ENCODE data around the gene HEG1. TPM values are rescaled to one million over a fixed set of nuclear protein-coding genes. Genes with fewer than 3 reads are reported as not detected.
A peak's percentile ranks its signal among the peaks of the same experiment; 100 is the strongest.

Gene HEG1
- total and polyA plus RNA-seq, 2 of the 13 experiments (the other 11 are each of a cell fraction or from before 2014, with no cell fraction given) = 10.7 to 18.2 TPM

DNA sequence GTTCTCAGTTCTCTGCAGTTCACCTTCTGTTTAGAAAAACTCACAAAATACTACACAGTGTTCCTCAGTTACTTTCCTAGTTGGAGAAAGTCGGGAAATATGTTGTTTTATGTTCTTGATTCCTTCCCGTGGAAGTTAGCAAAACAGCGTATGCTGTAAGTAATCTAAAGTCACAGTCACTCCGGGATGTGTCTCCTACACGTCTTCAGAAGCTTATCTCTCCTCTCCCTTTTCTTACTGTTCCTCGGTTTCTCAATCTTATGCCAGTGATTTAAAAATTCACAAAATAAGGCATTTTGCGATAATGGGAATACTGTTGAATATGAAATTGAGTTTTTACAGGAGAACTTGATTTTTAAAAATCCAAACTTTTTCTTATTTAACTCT, 1.7 kb downstream of the HEG1 start:
- in situ Hi-C loops (cut with HindIII; ENCODE audit: extremely low pct_ligation_motif_present, low pct_unique_long_range_greater_than_20kb) (loop anchor here (5.0 kb wide), 1 partner anchor 52 kb away; no protein-coding TSS in a partner anchor), intact Hi-C loops (cut with micrococcal nuclease; ENCODE audit: unreplicated experiment) (loop anchor here (1.0 to 10.0 kb wide), 3 partner anchors 9 to 101 kb away; no protein-coding TSS in a partner anchor)
- WGBS (ENCODE audit: low lambda C conversion rate) = 67% methylated on average over 7 of the region's 7 CpGs
- H3K27me3 ChIP-seq (ENCODE audit: control insufficient read depth in 1 of 2, insufficient read depth in 2 of 2, low read length in 2 of 2) = peaks cover 0 to 23% of the 10 kb centered on the region in 2 experiments; a peak in 4 of 5 replicates
- CTCF ChIA-PET (ENCODE audit: low intra/inter-chr PET ratio, low total read pairs) = no interaction called here
- ATAC-seq (no peak), DNase-seq (ENCODE audit: low spot score) (no peak), FAIRE-seq (no peak)
- H3K4me3 ChIP-seq (replicated peaks in 1 of 3; ENCODE audit: insufficient read depth in 1 of 3, low read depth in 2 of 3, low read length in 3 of 3) = peak overlapping the region; percentile 79 to 92 (median 82); a peak in 5 of 6 replicates
- peaks cover 6 to 29% of the 10 kb centered on the region in 2 experiments; a peak in 4 of 5 replicates for H3K36me3 ChIP-seq (replicated peaks in 1 of 2; ENCODE audit: control insufficient read depth in 1 of 2, insufficient read depth in 2 of 2, low read length in 2 of 2)
- H3K9me3 ChIP-seq (ENCODE audit: low read length) = no peaks in the 10 kb centered on the region
- TF ChIP-seq ATF1 (CRISPR knock-in tag; IDR thresholded peaks at IDR 0.05) (0 out of 2 replicates have a peak, but pooled peaks have one; percentile 41), PAX8 (CRISPR knock-in tag; IDR thresholded peaks at IDR 0.05; ENCODE audit: borderline replicate concordance) (no peak)
- POLR2A ChIA-PET = interaction anchor here (0.6 to 3.1 kb wide), 4 partner anchors 9 to 527 kb away, joined by 3 to 25 read pairs (median 11); no protein-coding TSS in a partner anchor
- H3K9ac ChIP-seq (ENCODE audit: insufficient read depth, low read depth, low read length) = peak overlapping the region; percentile 23; the same call in 1 of the 2 replicates
- H3K27ac ChIP-seq (ENCODE audit: extremely low read length, insufficient read depth, low read length) = peak overlapping the region; percentile 69
- peaks cover 33% of the 10 kb centered on the region for H3K79me2 ChIP-seq (ENCODE audit: insufficient read depth, low read length)
- H3K4me1 ChIP-seq (ENCODE audit: insufficient read depth, low read length) = peaks cover 52% of the 10 kb centered on the region
- BruUV-seq (replicated peaks) = no TSS peak
- peak overlapping the region; percentile 95 for H3K4me2 ChIP-seq (ENCODE audit: low read depth, low read length)
- no peak overlapping the region for H2AFZ ChIP-seq (ENCODE audit: low read length)
- peaks cover 18% of the 10 kb centered on the region for H4K20me1 ChIP-seq (ENCODE audit: insufficient read depth, low read length)

DNA sequence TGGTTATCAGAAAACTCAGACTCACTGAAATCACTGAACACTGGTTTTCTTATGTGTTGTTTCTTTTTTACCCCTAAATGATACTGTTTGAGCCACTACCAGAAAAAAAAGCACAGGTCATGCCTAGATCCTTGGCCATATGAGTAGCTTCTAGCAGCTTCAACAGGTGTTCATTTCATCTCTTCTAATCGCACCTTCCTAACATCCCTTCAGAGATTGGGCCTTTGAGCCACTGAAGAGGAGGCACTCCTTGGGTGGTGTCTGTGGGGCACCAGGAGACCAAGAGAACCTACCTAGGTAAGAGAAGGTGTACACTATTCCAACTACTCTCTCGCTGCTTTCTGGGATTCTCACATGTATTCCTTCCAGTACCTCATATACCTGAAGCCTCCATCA, 2.5 kb downstream of the HEG1 start:
- H3K27me3 ChIP-seq (ENCODE audit: control insufficient read depth in 1 of 2, insufficient read depth in 2 of 2, low read length in 2 of 2) = peaks cover 0 to 17% of the 10 kb centered on the region in 2 experiments; a peak in 4 of 5 replicates
- DNase-seq (ENCODE audit: low spot score) (no peak), FAIRE-seq (no peak), ATAC-seq (no peak)
- no TSS peak for BruUV-seq (replicated peaks)
- H3K4me1 ChIP-seq (ENCODE audit: insufficient read depth, low read length) = peaks cover 45% of the 10 kb centered on the region
- ChIA-PET CTCF (ENCODE audit: low intra/inter-chr PET ratio, low total read pairs) (no interaction called here), POLR2A (interaction anchor here (1.1 to 3.1 kb wide), 3 partner anchors 8 to 51 kb away, joined by 5 to 25 read pairs (median 17); no protein-coding TSS in a partner anchor)
- H3K79me2 ChIP-seq (ENCODE audit: insufficient read depth, low read length) = peaks cover 33% of the 10 kb centered on the region
- peak overlapping the region; percentile 23; the same call in 1 of the 2 replicates for H3K9ac ChIP-seq (ENCODE audit: insufficient read depth, low read depth, low read length)
- peaks cover 18% of the 10 kb centered on the region for H4K20me1 ChIP-seq (ENCODE audit: insufficient read depth, low read length)
- H3K4me2 ChIP-seq (ENCODE audit: low read depth, low read length) = peak overlapping the region; percentile 95
- peak in 1 of 2 experiments; percentile 19; a peak in 1 of 4 replicates for TF ChIP-seq POLR2A (IDR thresholded peaks at IDR 0.05; ENCODE audit: insufficient read depth in 1 of 2, low read depth in 2 of 2, low read length in 2 of 2)
- TF ChIP-seq NFYC (CRISPR knock-in tag; IDR thresholded peaks at IDR 0.05) = no peak
- no peak for TF ChIP-seq TRIM22 (IDR thresholded peaks at IDR 0.05)
- no peak for TF ChIP-seq ATF6 (CRISPR knock-in tag; conservative IDR thresholded peaks at IDR 0.05)
- TF ChIP-seq RBFOX2 (IDR thresholded peaks at IDR 0.05; ENCODE audit: low read depth, low read length) = 0 out of 2 replicates have a peak, but pooled peaks have one; percentile 30
- 89% methylated on average over 2 of the region's 2 CpGs for WGBS (ENCODE audit: low lambda C conversion rate)
- peaks cover 6 to 36% of the 10 kb centered on the region in 2 experiments; a peak in 4 of 5 replicates for H3K36me3 ChIP-seq (replicated peaks in 1 of 2; ENCODE audit: control insufficient read depth in 1 of 2, insufficient read depth in 2 of 2, low read length in 2 of 2)
- intact Hi-C loops (cut with micrococcal nuclease; ENCODE audit: unreplicated experiment) (loop anchor here (10.0 kb wide), 1 partner anchor 101 kb away; no protein-coding TSS in a partner anchor), in situ Hi-C loops (cut with HindIII; ENCODE audit: extremely low pct_ligation_motif_present, low pct_unique_long_range_greater_than_20kb) (loop anchor here (5.0 kb wide), 1 partner anchor 51 kb away; no protein-coding TSS in a partner anchor)
- H2AFZ ChIP-seq (ENCODE audit: low read length) = no peak overlapping the region
- peak overlapping the region; percentile 6 for H3K27ac ChIP-seq (ENCODE audit: extremely low read length, insufficient read depth, low read length)
- H3K4me3 ChIP-seq (replicated peaks in 1 of 3; ENCODE audit: insufficient read depth in 1 of 3, low read depth in 2 of 3, low read length in 3 of 3) = peak overlapping the region in 1 of 3 experiments; percentile 82; a peak in 1 of 6 replicates
- no peaks in the 10 kb centered on the region for H3K9me3 ChIP-seq (ENCODE audit: low read length)

All from HepG2 (cell line).